ENCODE data around the gene NTRK2. TPM values are rescaled to one million over a fixed set of nuclear protein-coding genes. Genes with fewer than 3 reads are reported as not detected.

NTRK2 gene
- total and polyA plus RNA-seq, 12 donors = 0.43 to 5.6 (median 2.1) TPM

DNA sequence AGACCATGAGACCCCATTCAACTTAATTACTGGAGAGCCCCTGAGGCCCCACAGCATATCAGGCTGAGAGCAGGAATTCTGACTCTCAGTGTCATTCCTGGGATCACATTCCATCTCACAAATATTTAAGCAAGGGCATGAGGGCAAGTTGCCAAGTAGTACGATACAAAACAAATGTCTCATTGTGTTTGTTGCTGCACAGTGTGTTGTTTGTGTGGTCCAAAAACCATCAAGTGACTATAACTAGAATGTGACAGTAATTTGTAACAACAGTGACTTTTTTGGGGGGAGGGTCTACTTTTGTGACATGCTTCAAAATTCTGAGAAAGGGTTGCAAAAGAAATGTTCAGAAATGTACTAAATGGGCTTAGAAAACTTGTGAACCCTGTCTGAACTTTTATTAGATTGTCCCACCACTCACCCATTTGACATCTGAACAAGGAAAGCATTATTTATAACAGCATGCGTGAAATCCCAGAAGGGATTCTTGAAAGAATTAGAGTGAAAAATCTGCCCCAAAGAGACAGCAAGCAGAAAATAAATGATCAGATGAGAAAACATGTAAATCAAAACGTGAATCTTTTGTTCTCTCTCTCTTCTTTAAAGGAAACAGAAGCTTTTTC is 347.0 kb downstream of the NTRK2 start:
- intact Hi-C loops (cut with DNase I) = no loop called here
- Histone ChIP-seq H3K27me3 (no peaks in the 10 kb centered on the region), H3K36me3 (replicated peaks in 1 of 2) (no peaks in the 10 kb centered on the region), H3K4me3 (no peak overlapping the region), H3K9me3 (replicated peaks in 1 of 3) (no peaks in the 10 kb centered on the region), H3K4me1 (replicated peaks in 1 of 2) (no peaks in the 10 kb centered on the region), H3K27ac (no peak overlapping the region)
- no peak for DNase-seq
- TF ChIP-seq CTCF (IDR thresholded peaks at IDR 0.05) (no peak), POLR2A (IDR thresholded peaks at IDR 0.05) (no peak)
- 29 to 39% (median 37%) methylated on average over 3 of the region's 3 CpGs for WGBS, 4 donors

GRCh38 chr9:85020791-85021190 is 351.3 kb downstream of the NTRK2 start:
- Histone ChIP-seq H3K4me1 (replicated peaks in 1 of 2) (no peaks in the 10 kb centered on the region), H3K9me3 (replicated peaks in 1 of 3) (no peaks in the 10 kb centered on the region), H3K4me3 (no peak overlapping the region), H3K36me3 (replicated peaks in 1 of 2) (no peaks in the 10 kb centered on the region), H3K27me3 (no peaks in the 10 kb centered on the region), H3K27ac (no peak overlapping the region)
- intact Hi-C loops (cut with DNase I) = no loop called here
- DNase-seq = no peak
- TF ChIP-seq POLR2A (IDR thresholded peaks at IDR 0.05) (no peak), CTCF (IDR thresholded peaks at IDR 0.05) (no peak)
- 75 to 83% (median 80%) methylated on average over 2 of the region's 2 CpGs for WGBS, 4 donors

GRCh38 chr9:85021686-85022085 is 352.2 kb downstream of the NTRK2 start:
- Histone ChIP-seq H3K4me1 (replicated peaks in 1 of 2) (no peaks in the 10 kb centered on the region), H3K27me3 (no peaks in the 10 kb centered on the region), H3K27ac (no peak overlapping the region), H3K9me3 (replicated peaks in 1 of 3) (no peaks in the 10 kb centered on the region), H3K4me3 (no peak overlapping the region), H3K36me3 (replicated peaks in 1 of 2) (no peaks in the 10 kb centered on the region)
- intact Hi-C loops (cut with DNase I) = no loop called here
- TF ChIP-seq POLR2A (IDR thresholded peaks at IDR 0.05) = no peak
- TF ChIP-seq CTCF (IDR thresholded peaks at IDR 0.05) = no peak
- WGBS, 4 donors = 66 to 77% (median 66%) methylated on average over 4 of the region's 4 CpGs
- DNase-seq = no peak

DNA sequence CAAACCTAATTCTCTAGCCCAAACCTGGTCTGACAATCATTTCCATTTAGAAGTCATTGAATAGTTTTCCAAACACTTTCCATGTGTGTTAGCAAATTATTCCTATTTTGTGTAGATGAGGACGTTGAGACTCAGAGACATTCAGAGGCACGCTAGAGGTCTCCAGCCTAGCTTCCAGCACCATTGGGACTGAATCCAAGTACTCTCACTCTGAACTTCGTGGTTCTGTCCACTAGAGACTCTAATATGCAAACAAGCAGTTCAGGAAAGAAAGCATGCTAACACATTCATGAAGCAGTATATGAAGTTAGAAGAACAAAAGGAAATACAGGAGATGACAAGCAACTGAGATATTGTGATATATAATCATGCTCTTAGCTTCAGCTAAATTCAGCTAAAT is 354.8 kb downstream of the NTRK2 start:
- no peak for TF ChIP-seq CTCF (IDR thresholded peaks at IDR 0.05)
- TF ChIP-seq POLR2A (IDR thresholded peaks at IDR 0.05) = no peak
- H3K4me3 ChIP-seq = no peak overlapping the region
- no peak for DNase-seq
- H3K36me3 ChIP-seq (replicated peaks in 1 of 2) = no peaks in the 10 kb centered on the region
- no peaks in the 10 kb centered on the region for H3K9me3 ChIP-seq (replicated peaks in 1 of 3)
- WGBS, 4 donors = 28 to 44% (median 34%) methylated on average over 3 of the region's 3 CpGs
- intact Hi-C loops (cut with DNase I) = no loop called here
- no peaks in the 10 kb centered on the region for H3K27me3 ChIP-seq
- H3K27ac ChIP-seq = no peak overlapping the region
- H3K4me1 ChIP-seq (replicated peaks in 1 of 2) = no peaks in the 10 kb centered on the region
